PC-9 (cell line): ENCODE measurements around the gene TMEM120B. TPM values are rescaled to one million over a fixed set of nuclear protein-coding genes. Genes with fewer than 3 reads are reported as not detected.
"Not testable (repeated sequence)": the region's sequence is repeated elsewhere in the genome, so short reads cannot be mapped to it uniquely, and the experiment has no call there.

Experiments
- BruUV-seq: library from RNA; stranded (reverse); fragments of 400-500 nt; replicated peaks from 2 replicates; lab custom pipeline; 2021; lab: Mats Ljungman, UMichigan
- CTCF ChIA-PET: fragments of 300-600 bp; sonication (Branson Sonifier 250); formaldehyde crosslinking; loops from one replicate; lab custom pipeline; 2022; ENCODE audit warnings: antibody characterized with exemption; lab: Charles Lee
- POLR2A ChIA-PET: fragments of 300-600 bp; sonication (Branson Sonifier 250); formaldehyde crosslinking; loops from one replicate; lab custom pipeline; 2022; ENCODE audit warnings: antibody characterized with exemption; ENCODE audit not compliant: unreplicated experiment; lab: Charles Lee
- DNase-seq, 2 experiments: peaks; one replicate each; pipeline versions ENCODE4 v3.0.0 to v3.0.0-alpha.2; 2015 to 2022; ENCODE audit warnings: mixed read lengths in 1 of 2
- H2AFZ ChIP-seq: fragments of 200-600 bp; sonication (generic); 2 replicates; pipeline ENCODE4 v1.8.1; 2017; ENCODE audit warnings: antibody characterized with exemption
- H3F3A ChIP-seq: fragments of 200-600 bp; sonication (generic); 2 replicates; pipeline ENCODE4 v1.8.1; 2017; ENCODE audit warnings: antibody characterized with exemption, mild to moderate bottlenecking, low read depth; ENCODE audit not compliant: insufficient read depth
- H3K27ac ChIP-seq: fragments of 200-600 bp; sonication (generic); 2 replicates; pipeline ENCODE4 v1.6.1; 2016; ENCODE audit warnings: mixed run types
- H3K27me3 ChIP-seq: fragments of 200-600 bp; sonication (generic); 2 replicates; pipeline ENCODE4 v1.6.1; 2016; ENCODE audit warnings: low read depth, mixed run types; ENCODE audit not compliant: insufficient read depth
- H3K36me3 ChIP-seq: fragments of 200-600 bp; sonication (generic); 2 replicates; pipeline ENCODE4 v1.6.1; 2016; ENCODE audit warnings: low read depth, mixed run types
- H3K4me1 ChIP-seq: fragments of 200-600 bp; sonication (generic); replicated peaks from 2 replicates; pipeline ENCODE4 v1.6.1; 2016; ENCODE audit warnings: mixed run types; ENCODE audit not compliant: insufficient read depth
- H3K4me2 ChIP-seq: fragments of 200-600 bp; sonication (generic); 2 replicates; pipeline ENCODE4 v1.6.1; 2017; ENCODE audit warnings: mixed run types
- H3K4me3 ChIP-seq: fragments of 200-600 bp; sonication (generic); 2 replicates; pipeline ENCODE4 v1.6.1; 2016; ENCODE audit warnings: mixed run types
- H3K79me2 ChIP-seq: fragments of 200-600 bp; sonication (generic); 2 replicates; pipeline ENCODE4 v1.6.1; 2017; ENCODE audit warnings: low read depth, mixed run types
- H3K9me2 ChIP-seq: fragments of 200-600 bp; sonication (generic); 2 replicates; pipeline ENCODE4 v1.8.1; 2017; ENCODE audit warnings: mild to moderate bottlenecking; ENCODE audit not compliant: insufficient read depth
- H3K9me3 ChIP-seq: fragments of 200-600 bp; sonication (generic); 2 replicates; pipeline ENCODE4 v1.8.1; 2016; ENCODE audit warnings: low read depth; ENCODE audit not compliant: insufficient read depth
- H4K20me1 ChIP-seq: fragments of 200-600 bp; sonication (generic); 2 replicates; pipeline ENCODE4 v1.8.1; 2017; ENCODE audit not compliant: insufficient read depth
- EZH2 ChIP-seq: fragments of 200-600 bp; sonication (generic); IDR thresholded peaks from 2 replicates; pipeline ENCODE4 v1.8.0; 2017; ENCODE audit warnings: antibody characterized with exemption, low read depth
- intact Hi-C: fragments of 100-400 bp; cut with micrococcal nuclease; formaldehyde crosslinking; loops from one replicate; pipeline ENCODE4 v1.10.0; 2022; ENCODE audit not compliant: unreplicated experiment
- total RNA-seq: library from RNA; stranded (reverse); gene quantifications from 2 replicates; pipeline ENCODE4 v1.2.3, GENCODE V29; 2021
- TF ChIP-seq, protein P1 (sequence below): fragments of 200-600 bp; sonication (generic); conservative IDR thresholded peaks from 2 replicates; pipeline ENCODE4 v1.6.1; 2017; ENCODE audit warnings: mixed run types, antibody characterized with exemption, mild to moderate bottlenecking, moderate library complexity

Gene TMEM120B
- total RNA-seq, 1 experiment from 2014 or later: 12.4 TPM

DNA sequence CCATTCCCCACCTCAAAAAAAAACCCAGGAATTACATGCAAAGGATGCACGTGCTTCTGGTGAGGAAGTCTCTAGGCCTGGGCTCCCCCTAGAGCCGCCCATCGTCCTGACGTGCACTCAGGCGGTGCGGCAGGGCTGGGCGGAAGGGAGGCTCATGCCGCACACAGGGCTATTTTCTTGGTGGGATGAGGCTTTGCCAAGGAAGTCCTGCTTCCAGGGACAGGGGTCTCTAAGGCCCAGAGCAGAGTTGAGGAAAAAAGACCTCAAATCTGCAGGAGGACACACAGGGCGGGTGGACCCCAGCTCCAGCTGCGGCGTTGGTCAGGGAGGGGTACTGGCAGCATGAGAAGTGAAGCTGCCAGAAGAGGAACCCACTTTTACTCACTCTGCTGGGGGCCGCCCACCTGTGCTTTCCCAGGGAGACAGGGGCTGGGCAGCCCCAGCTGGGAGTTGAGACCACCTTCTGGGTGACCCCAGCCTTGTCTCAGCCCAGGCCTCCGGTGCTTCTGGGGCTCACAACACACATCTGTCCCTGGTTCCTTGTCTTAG lies 76.8 kb downstream of the TMEM120B start:
- H3K79me2 ChIP-seq: peaks cover 82% of the 10 kb centered on the region
- peak overlapping the region; percentile 100 for H3K27ac ChIP-seq
- peak overlapping the region; percentile 79; the same call in 1 of the 2 replicates for H3K4me3 ChIP-seq

DNA sequence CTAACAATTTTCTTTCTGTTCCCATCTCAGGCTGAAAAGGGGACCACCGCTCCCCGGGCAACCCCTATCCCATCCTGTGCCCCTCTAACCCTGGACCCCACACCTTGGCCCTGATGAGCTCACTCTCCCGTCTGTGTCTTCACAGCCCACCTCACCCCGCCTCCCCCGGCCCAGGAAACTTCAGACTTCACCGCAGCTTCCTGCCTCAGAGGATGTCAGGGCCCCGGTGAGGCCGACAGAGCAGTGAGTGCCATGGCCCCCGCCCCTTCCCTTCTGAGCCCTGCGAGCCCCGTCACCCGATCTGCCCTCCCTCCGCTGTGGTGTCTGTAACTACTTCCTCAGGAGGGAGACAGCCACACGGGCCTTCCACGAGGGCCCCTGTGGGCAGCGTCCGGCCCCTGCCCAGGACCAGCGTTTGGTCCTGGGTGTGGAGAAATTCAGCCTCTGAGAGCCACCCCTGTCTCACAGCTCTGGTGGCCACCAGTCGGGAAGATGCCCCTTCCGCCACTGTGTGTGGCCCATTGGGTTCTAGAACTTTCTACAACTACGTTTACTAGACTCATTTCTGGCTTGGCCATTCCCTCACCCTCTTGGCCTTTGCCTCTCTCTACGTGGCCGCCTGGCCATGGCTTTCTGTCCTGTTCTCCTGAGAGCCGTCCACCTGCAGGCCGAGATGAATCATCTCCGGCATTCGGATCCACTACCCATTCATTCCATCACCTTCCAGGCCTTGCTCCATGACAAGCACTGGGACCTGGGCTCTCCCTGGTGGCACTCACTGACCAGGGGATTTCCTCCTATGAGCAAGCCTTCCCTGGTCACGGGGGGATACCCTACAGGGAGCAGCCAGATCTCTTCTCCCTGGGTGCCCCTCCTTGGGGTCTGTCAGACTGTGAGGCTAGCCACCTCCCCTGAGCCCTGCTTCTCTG lies 77.5 kb downstream of the TMEM120B start:
- Histone ChIP-seq H3K4me2 (peak overlapping the region; percentile 93), H3K9me2 (no peaks in the 10 kb centered on the region), H3K36me3 (peaks cover 7% of the 10 kb centered on the region; the same call in 1 of the 2 replicates), H3K4me1 (peaks cover 69% of the 10 kb centered on the region), H3K79me2 (peaks cover 75% of the 10 kb centered on the region), H3K27ac (peak overlapping the region; percentile 100), H3K4me3 (peak overlapping the region; percentile 79), H3F3A (peaks cover 73% of the 10 kb centered on the region), H3K27me3 (no peaks in the 10 kb centered on the region), H3K9me3 (no peaks in the 10 kb centered on the region), H4K20me1 (no peaks in the 10 kb centered on the region), H2AFZ (no peak overlapping the region)
- intact Hi-C loops: loop anchor here (5.0 to 10.0 kb wide), 4 partner anchors 78 to 565 kb away; partner anchors contain the start of gene TMEM120B
- POLR2A ChIA-PET: interaction anchor here (0.6 kb wide), 1 partner anchor 492 kb away, joined by 5 read pairs; no protein-coding TSS in a partner anchor
- DNase-seq: peak; percentile 66 to 86
- BruUV-seq: TSS peak; percentile 0
- TF ChIP-seq, protein P1, sequence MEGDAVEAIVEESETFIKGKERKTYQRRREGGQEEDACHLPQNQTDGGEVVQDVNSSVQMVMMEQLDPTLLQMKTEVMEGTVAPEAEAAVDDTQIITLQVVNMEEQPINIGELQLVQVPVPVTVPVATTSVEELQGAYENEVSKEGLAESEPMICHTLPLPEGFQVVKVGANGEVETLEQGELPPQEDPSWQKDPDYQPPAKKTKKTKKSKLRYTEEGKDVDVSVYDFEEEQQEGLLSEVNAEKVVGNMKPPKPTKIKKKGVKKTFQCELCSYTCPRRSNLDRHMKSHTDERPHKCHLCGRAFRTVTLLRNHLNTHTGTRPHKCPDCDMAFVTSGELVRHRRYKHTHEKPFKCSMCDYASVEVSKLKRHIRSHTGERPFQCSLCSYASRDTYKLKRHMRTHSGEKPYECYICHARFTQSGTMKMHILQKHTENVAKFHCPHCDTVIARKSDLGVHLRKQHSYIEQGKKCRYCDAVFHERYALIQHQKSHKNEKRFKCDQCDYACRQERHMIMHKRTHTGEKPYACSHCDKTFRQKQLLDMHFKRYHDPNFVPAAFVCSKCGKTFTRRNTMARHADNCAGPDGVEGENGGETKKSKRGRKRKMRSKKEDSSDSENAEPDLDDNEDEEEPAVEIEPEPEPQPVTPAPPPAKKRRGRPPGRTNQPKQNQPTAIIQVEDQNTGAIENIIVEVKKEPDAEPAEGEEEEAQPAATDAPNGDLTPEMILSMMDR: no peak; the same call in 1 of the 2 replicates
- TF ChIP-seq EZH2: no peak
- CTCF ChIA-PET: no interaction called here

More for the DNA sequence above, 76.8 kb downstream of the TMEM120B start:
- Histone ChIP-seq H3K27me3 (no peaks in the 10 kb centered on the region), H3K36me3 (peaks cover 10% of the 10 kb centered on the region; the same call in 1 of the 2 replicates), H3F3A (peaks cover 79% of the 10 kb centered on the region), H3K4me2 (peak overlapping the region; percentile 93), H2AFZ (no peak overlapping the region), H3K9me2 (no peaks in the 10 kb centered on the region), H3K4me1 (peaks cover 68% of the 10 kb centered on the region), H4K20me1 (no peaks in the 10 kb centered on the region), H3K9me3 (no peaks in the 10 kb centered on the region)
- ChIA-PET CTCF (no interaction called here), POLR2A (interaction anchor here (0.6 kb wide), 1 partner anchor 492 kb away, joined by 5 read pairs; no protein-coding TSS in a partner anchor)
- BruUV-seq: no TSS peak
- DNase-seq: no peak
- TF ChIP-seq EZH2: no peak
- TF ChIP-seq, protein P1: no peak
- intact Hi-C loops: no loop called here

DNA sequence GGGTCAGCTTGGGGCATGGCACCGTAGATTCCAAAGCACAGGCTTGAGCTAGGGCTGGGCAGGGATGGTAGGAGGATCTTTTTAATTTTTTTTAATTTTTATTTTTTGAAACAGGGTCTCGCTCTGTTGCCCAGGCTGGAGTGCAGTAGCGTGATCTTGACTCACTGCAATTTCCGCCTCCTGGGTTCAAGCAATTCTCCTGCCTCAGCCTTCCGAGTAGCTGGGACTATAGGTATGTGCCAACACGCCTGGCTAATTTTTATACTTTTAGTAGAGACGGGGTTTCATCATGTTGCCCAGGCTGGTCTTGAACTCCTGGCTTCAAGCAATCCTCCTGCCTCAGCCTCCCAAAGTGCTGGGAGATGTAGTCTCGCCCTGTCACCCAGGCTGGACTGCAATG lies 78.2 kb downstream of the TMEM120B start:
- Histone ChIP-seq H3K79me2 (peaks cover 73% of the 10 kb centered on the region), H3K4me2 (peak overlapping the region; percentile 93), H3F3A (peaks cover 72% of the 10 kb centered on the region), H3K27ac (peak overlapping the region; percentile 100), H3K4me1 (peaks cover 69% of the 10 kb centered on the region), H3K4me3 (peak overlapping the region; percentile 79; the same call in 1 of the 2 replicates)
- H2AFZ ChIP-seq, H3K9me3 ChIP-seq, H3K27me3 ChIP-seq, BruUV-seq, DNase-seq, H3K36me3 ChIP-seq, H3K9me2 ChIP-seq, H4K20me1 ChIP-seq, POLR2A ChIA-PET: not testable (repeated sequence)
- intact Hi-C loops: loop anchor here (5.0 to 10.0 kb wide), 4 partner anchors 78 to 566 kb away; partner anchors contain the start of gene TMEM120B
- CTCF ChIA-PET: interaction anchor here (2.0 kb wide), 1 partner anchor 16 kb away, joined by 9 read pairs; no protein-coding TSS in a partner anchor
